ENCODE measurements around the gene SH2D4B. TPM values are rescaled to one million over a fixed set of nuclear protein-coding genes. Genes with fewer than 3 reads are reported as not detected.

The SH2D4B gene
- polyA plus RNA-seq, 1 donor from 2014 or later = 1.4 TPM

DNA sequence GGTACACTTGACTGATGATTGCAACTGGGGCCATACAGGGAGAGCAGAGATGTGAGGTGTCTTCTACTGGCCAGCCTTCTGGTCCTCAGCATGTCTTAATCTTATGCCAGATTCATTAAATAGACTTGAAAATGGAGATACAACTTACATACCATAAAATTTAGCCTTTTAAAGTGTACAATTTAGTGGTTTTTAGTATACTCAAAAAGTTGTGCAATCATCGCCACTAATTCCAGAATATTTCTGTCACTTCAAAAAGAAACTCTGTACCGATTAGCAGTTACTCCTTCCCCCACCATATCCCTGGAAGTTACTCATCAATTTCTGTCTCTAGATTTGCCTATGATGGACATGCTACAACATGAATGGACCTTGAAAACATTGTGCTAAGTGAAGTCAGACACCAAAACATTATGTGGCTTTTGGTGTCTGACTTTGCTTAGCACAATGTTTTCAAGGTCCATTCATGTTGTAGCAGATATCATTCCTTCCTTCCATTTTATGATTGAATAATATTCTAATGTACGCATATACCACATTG lies 53.0 kb downstream of the SH2D4B start:
- no peaks in the 10 kb centered on the region for H3K9me3 ChIP-seq (ENCODE audit: low read length)
- H3K9me2 ChIP-seq (ENCODE audit: insufficient read depth, low read length) = no peaks in the 10 kb centered on the region
- H3K27me3 ChIP-seq (ENCODE audit: insufficient read depth, low read depth, low read length) = no peaks in the 10 kb centered on the region
- no peak for TF ChIP-seq MXI1 (conservative IDR thresholded peaks at IDR 0.05; ENCODE audit: poor library complexity, severe bottlenecking)
- TF ChIP-seq RAD21 (conservative IDR thresholded peaks at IDR 0.05) = no peak
- no peak for TF ChIP-seq TAF1 (IDR thresholded peaks at IDR 0.05; ENCODE audit: low read depth)
- TF ChIP-seq POLR2AphosphoS5 (IDR thresholded peaks at IDR 0.05) = no peak
- TF ChIP-seq, protein P1, sequence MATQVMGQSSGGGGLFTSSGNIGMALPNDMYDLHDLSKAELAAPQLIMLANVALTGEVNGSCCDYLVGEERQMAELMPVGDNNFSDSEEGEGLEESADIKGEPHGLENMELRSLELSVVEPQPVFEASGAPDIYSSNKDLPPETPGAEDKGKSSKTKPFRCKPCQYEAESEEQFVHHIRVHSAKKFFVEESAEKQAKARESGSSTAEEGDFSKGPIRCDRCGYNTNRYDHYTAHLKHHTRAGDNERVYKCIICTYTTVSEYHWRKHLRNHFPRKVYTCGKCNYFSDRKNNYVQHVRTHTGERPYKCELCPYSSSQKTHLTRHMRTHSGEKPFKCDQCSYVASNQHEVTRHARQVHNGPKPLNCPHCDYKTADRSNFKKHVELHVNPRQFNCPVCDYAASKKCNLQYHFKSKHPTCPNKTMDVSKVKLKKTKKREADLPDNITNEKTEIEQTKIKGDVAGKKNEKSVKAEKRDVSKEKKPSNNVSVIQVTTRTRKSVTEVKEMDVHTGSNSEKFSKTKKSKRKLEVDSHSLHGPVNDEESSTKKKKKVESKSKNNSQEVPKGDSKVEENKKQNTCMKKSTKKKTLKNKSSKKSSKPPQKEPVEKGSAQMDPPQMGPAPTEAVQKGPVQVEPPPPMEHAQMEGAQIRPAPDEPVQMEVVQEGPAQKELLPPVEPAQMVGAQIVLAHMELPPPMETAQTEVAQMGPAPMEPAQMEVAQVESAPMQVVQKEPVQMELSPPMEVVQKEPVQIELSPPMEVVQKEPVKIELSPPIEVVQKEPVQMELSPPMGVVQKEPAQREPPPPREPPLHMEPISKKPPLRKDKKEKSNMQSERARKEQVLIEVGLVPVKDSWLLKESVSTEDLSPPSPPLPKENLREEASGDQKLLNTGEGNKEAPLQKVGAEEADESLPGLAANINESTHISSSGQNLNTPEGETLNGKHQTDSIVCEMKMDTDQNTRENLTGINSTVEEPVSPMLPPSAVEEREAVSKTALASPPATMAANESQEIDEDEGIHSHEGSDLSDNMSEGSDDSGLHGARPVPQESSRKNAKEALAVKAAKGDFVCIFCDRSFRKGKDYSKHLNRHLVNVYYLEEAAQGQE (IDR thresholded peaks at IDR 0.05; ENCODE audit: borderline replicate concordance) = no peak
- no peak for TF ChIP-seq SMC3 (conservative IDR thresholded peaks at IDR 0.05; ENCODE audit: poor library complexity)
- TF ChIP-seq EZH2 (IDR thresholded peaks at IDR 0.05; ENCODE audit: borderline replicate concordance, insufficient read depth, low read length, poor library complexity, severe bottlenecking) = no peak
- TF ChIP-seq EP300 (conservative IDR thresholded peaks at IDR 0.05; ENCODE audit: poor library complexity, severe bottlenecking) = no peak
- TF ChIP-seq, protein P2, sequence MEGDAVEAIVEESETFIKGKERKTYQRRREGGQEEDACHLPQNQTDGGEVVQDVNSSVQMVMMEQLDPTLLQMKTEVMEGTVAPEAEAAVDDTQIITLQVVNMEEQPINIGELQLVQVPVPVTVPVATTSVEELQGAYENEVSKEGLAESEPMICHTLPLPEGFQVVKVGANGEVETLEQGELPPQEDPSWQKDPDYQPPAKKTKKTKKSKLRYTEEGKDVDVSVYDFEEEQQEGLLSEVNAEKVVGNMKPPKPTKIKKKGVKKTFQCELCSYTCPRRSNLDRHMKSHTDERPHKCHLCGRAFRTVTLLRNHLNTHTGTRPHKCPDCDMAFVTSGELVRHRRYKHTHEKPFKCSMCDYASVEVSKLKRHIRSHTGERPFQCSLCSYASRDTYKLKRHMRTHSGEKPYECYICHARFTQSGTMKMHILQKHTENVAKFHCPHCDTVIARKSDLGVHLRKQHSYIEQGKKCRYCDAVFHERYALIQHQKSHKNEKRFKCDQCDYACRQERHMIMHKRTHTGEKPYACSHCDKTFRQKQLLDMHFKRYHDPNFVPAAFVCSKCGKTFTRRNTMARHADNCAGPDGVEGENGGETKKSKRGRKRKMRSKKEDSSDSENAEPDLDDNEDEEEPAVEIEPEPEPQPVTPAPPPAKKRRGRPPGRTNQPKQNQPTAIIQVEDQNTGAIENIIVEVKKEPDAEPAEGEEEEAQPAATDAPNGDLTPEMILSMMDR (IDR thresholded peaks at IDR 0.05; ENCODE audit: poor library complexity, severe bottlenecking) = no peak
- no peaks in the 10 kb centered on the region for H3K36me3 ChIP-seq (ENCODE audit: insufficient read depth, low read length)
- H3F3A ChIP-seq (ENCODE audit: insufficient read depth, low read length, poor library complexity, severe bottlenecking) = no peaks in the 10 kb centered on the region
- H2AFZ ChIP-seq (ENCODE audit: low read depth, low read length) = no peak overlapping the region
- H3K27ac ChIP-seq (ENCODE audit: low read length) = no peak overlapping the region
- H3K4me3 ChIP-seq (ENCODE audit: low read length) = no peak overlapping the region
- no peak overlapping the region for H3K9ac ChIP-seq (ENCODE audit: low read length)
- no peaks in the 10 kb centered on the region for H4K20me1 ChIP-seq (ENCODE audit: insufficient read depth)
- H3K79me2 ChIP-seq (replicated peaks; ENCODE audit: insufficient read depth, low read length) = no peaks in the 10 kb centered on the region
- no peak overlapping the region for H3K4me2 ChIP-seq (ENCODE audit: low read length)

DNA sequence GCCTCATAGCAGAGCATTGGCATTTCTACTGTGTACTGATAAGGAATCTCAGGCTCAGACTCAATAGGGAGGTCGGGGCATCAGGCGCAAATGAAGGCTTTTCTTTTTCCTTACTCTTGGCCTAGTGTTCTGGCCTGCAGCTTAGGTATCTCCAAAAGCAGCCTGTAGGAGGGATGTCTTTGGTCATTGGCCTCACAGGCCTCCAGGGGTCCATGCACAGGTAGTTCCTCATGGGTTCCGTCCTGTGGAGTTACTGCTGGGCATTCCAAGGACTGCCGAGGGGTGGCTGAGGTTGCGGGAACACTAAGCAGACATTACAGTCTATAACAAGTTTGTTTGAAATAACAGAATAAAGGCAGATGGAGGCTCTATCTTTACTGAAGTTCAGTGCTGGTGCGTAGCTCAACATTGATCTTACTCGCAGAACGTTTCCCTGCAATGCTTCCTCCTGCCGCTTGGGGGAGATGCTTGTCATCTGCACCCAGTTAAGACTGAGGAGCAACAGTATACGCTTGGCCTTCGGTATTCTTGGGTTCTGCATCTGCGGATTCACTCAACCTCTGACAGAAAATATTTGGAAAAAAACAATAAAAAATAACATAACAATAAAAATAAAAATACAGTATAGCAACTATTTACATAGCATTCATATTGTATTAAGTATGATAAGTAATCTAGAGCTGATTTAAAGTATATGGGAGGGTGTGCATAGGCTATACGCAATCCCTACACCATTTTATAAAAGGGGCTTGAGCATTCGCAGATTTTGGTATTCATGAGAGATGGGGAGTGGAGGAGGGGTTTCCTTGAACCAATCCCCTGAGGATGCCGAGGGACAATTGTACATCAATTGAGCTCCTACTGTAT lies 58.9 kb downstream of the SH2D4B start:
- Histone ChIP-seq H3K79me2 (replicated peaks; ENCODE audit: insufficient read depth, low read length) (no peaks in the 10 kb centered on the region), H3K27ac (ENCODE audit: low read length) (no peak overlapping the region), H3K9ac (ENCODE audit: low read length) (no peak overlapping the region), H3K9me3 (ENCODE audit: low read length) (no peaks in the 10 kb centered on the region), H3K4me3 (ENCODE audit: low read length) (no peak overlapping the region), H3K4me2 (ENCODE audit: low read length) (no peak overlapping the region), H3F3A (ENCODE audit: insufficient read depth, low read length, poor library complexity, severe bottlenecking) (no peaks in the 10 kb centered on the region), H3K36me3 (ENCODE audit: insufficient read depth, low read length) (no peaks in the 10 kb centered on the region), H4K20me1 (ENCODE audit: insufficient read depth) (no peaks in the 10 kb centered on the region), H3K27me3 (ENCODE audit: insufficient read depth, low read depth, low read length) (no peaks in the 10 kb centered on the region), H2AFZ (ENCODE audit: low read depth, low read length) (no peak overlapping the region), H3K9me2 (ENCODE audit: insufficient read depth, low read length) (no peaks in the 10 kb centered on the region)
- no peak for TF ChIP-seq TAF1 (IDR thresholded peaks at IDR 0.05; ENCODE audit: low read depth)
- TF ChIP-seq, protein P1 (IDR thresholded peaks at IDR 0.05; ENCODE audit: borderline replicate concordance) = no peak
- TF ChIP-seq EZH2 (IDR thresholded peaks at IDR 0.05; ENCODE audit: borderline replicate concordance, insufficient read depth, low read length, poor library complexity, severe bottlenecking) = no peak
- no peak for TF ChIP-seq SMC3 (conservative IDR thresholded peaks at IDR 0.05; ENCODE audit: poor library complexity)
- TF ChIP-seq, protein P2 (IDR thresholded peaks at IDR 0.05; ENCODE audit: poor library complexity, severe bottlenecking) = no peak
- TF ChIP-seq MXI1 (conservative IDR thresholded peaks at IDR 0.05; ENCODE audit: poor library complexity, severe bottlenecking) = no peak
- no peak for TF ChIP-seq RAD21 (conservative IDR thresholded peaks at IDR 0.05)
- no peak for TF ChIP-seq POLR2AphosphoS5 (IDR thresholded peaks at IDR 0.05)
- TF ChIP-seq EP300 (conservative IDR thresholded peaks at IDR 0.05; ENCODE audit: poor library complexity, severe bottlenecking) = no peak
